Measurements from ENCODE around the gene WNT10A. TPM values are rescaled to one million over a fixed set of nuclear protein-coding genes. Genes with fewer than 3 reads are reported as not detected.
A peak's percentile ranks its signal among the peaks of the same experiment; 100 is the strongest.

The WNT10A gene
- polyA plus RNA-seq, 1 of the 3 experiments (the other 2 are of a cell fraction): 0.02 TPM

DNA sequence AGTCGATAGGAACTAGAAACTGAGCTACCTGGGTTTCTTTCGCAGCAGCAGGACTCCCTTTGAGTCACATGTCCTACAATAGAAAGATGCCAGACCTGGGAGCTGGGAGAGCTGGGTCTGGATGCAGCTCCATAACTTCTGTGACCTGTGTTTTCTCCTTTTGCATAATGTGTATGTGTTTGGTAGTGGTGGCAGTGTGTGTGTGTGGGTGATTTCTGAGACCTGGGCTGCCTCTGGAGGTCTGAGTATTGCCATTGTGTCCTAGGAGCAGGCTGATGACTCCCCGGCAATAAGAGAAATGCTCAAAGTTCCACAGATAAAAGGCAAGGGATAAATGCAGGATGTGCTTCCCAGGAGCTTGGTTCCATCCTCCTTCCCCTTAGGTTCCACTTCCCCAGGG, 6.4 kb downstream of the WNT10A start:
- Histone ChIP-seq H3K4me1 (ENCODE audit: control insufficient read depth in 1 of 2, insufficient read depth in 2 of 2, low read depth in 1 of 2, low read length in 1 of 2) (peaks cover 0 to 24% of the 10 kb centered on the region in 2 experiments; a peak in 1 of 4 replicates), H3K79me2 (ENCODE audit: insufficient read depth) (no peaks in the 10 kb centered on the region), H3K9ac (no peak overlapping the region), H3K27ac (ENCODE audit: low read depth in 2 of 2, low read length in 1 of 2) (peak overlapping the region in 1 of 2 experiments; percentile 73; a peak in 2 of 4 replicates), H3K4me2 (no peak overlapping the region), H4K20me1 (ENCODE audit: insufficient read depth) (no peaks in the 10 kb centered on the region), H3K9me2 (no peaks in the 10 kb centered on the region), H3K36me3 (replicated peaks in 1 of 2; ENCODE audit: control insufficient read depth in 1 of 2, insufficient read depth in 2 of 2, low read length in 1 of 2) (no peaks in the 10 kb centered on the region), H2AFZ (ENCODE audit: low read depth) (no peak overlapping the region), H3K9me3 (no peaks in the 10 kb centered on the region), H3K4me3 (ENCODE audit: low read depth in 2 of 2, low read length in 1 of 2) (no peak overlapping the region), H3K27me3 (ENCODE audit: insufficient read depth) (peaks cover 10% of the 10 kb centered on the region; the same call in 1 of the 2 replicates), H3F3A (replicated peaks; ENCODE audit: insufficient read depth) (no peaks in the 10 kb centered on the region)
- TF ChIP-seq NFIC (IDR thresholded peaks at IDR 0.05; ENCODE audit: borderline replicate concordance) (no peak), GABPA (IDR thresholded peaks at IDR 0.05; ENCODE audit: low read depth) (no peak)
- TF ChIP-seq, protein P1, sequence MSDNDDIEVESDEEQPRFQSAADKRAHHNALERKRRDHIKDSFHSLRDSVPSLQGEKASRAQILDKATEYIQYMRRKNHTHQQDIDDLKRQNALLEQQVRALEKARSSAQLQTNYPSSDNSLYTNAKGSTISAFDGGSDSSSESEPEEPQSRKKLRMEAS (IDR thresholded peaks at IDR 0.05; ENCODE audit: low read depth): no peak
- TF ChIP-seq, protein P2, sequence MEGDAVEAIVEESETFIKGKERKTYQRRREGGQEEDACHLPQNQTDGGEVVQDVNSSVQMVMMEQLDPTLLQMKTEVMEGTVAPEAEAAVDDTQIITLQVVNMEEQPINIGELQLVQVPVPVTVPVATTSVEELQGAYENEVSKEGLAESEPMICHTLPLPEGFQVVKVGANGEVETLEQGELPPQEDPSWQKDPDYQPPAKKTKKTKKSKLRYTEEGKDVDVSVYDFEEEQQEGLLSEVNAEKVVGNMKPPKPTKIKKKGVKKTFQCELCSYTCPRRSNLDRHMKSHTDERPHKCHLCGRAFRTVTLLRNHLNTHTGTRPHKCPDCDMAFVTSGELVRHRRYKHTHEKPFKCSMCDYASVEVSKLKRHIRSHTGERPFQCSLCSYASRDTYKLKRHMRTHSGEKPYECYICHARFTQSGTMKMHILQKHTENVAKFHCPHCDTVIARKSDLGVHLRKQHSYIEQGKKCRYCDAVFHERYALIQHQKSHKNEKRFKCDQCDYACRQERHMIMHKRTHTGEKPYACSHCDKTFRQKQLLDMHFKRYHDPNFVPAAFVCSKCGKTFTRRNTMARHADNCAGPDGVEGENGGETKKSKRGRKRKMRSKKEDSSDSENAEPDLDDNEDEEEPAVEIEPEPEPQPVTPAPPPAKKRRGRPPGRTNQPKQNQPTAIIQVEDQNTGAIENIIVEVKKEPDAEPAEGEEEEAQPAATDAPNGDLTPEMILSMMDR (IDR thresholded peaks at IDR 0.05): no peak
- DNase-seq: peak; percentile 31
- ChIA-PET CTCF (interaction anchor here (0.8 to 22.5 kb wide), 11 partner anchors 5 to 528 kb away, joined by 3 to 795 read pairs (median 6); partner anchors contain the start of gene WNT10A), POLR2A (interaction anchor here (1.4 to 1.7 kb wide), 2 partner anchors 26 to 75 kb away, joined by 7 to 8 read pairs; no protein-coding TSS in a partner anchor)
- WGBS (ENCODE audit: low lambda C conversion rate): 63% methylated on average over 3 of the region's 3 CpGs

DNA sequence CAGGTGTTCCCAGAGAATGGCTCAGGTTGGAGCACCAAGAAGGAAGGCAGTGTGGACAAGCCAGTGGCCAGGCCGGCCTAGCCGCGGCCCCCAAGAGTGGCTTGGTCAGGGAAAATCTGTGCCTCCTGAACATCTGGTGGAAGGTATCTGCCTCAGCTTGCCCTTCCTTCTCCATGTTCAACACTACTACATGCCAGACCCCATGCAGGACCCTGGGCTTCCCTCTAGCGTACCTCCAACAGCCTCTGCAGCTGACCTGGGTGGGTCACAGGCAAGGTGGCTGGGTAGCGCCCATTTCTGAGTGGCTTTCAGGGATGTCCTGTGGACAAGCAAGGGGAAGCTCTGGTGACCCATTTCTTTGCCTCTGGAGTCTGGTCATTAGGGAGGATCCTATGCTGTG, 7.7 kb downstream of the WNT10A start:
- Histone ChIP-seq H3K4me2 (no peak overlapping the region), H3K27ac (ENCODE audit: low read depth in 2 of 2, low read length in 1 of 2) (no peak overlapping the region), H3F3A (replicated peaks; ENCODE audit: insufficient read depth) (no peaks in the 10 kb centered on the region), H3K4me1 (ENCODE audit: control insufficient read depth in 1 of 2, insufficient read depth in 2 of 2, low read depth in 1 of 2, low read length in 1 of 2) (peaks cover 0 to 29% of the 10 kb centered on the region in 2 experiments; a peak in 2 of 4 replicates), H4K20me1 (ENCODE audit: insufficient read depth) (no peaks in the 10 kb centered on the region), H3K9ac (no peak overlapping the region), H3K9me3 (no peaks in the 10 kb centered on the region), H3K36me3 (replicated peaks in 1 of 2; ENCODE audit: control insufficient read depth in 1 of 2, insufficient read depth in 2 of 2, low read length in 1 of 2) (no peaks in the 10 kb centered on the region), H3K79me2 (ENCODE audit: insufficient read depth) (no peaks in the 10 kb centered on the region), H3K27me3 (ENCODE audit: insufficient read depth) (peaks cover 3% of the 10 kb centered on the region; the same call in 1 of the 2 replicates), H2AFZ (ENCODE audit: low read depth) (no peak overlapping the region), H3K4me3 (ENCODE audit: low read depth in 2 of 2, low read length in 1 of 2) (no peak overlapping the region), H3K9me2 (no peaks in the 10 kb centered on the region)
- ChIA-PET POLR2A (interaction anchor here (1.3 kb wide), 1 partner anchor 12 kb away, joined by 3 read pairs; no protein-coding TSS in a partner anchor), CTCF (interaction anchor here (1.1 to 22.5 kb wide), 9 partner anchors 4 to 266 kb away, joined by 3 to 795 read pairs (median 6); partner anchors contain the start of gene WNT10A)
- WGBS (ENCODE audit: low lambda C conversion rate): 100% methylated on average over 3 of the region's 5 CpGs
- DNase-seq: no peak
- TF ChIP-seq POLR2AphosphoS5 (IDR thresholded peaks at IDR 0.05; ENCODE audit: low read depth, low read length) (no peak), NFIC (IDR thresholded peaks at IDR 0.05; ENCODE audit: borderline replicate concordance) (no peak), TCF12 (IDR thresholded peaks at IDR 0.05) (no peak), EP300 (IDR thresholded peaks at IDR 0.05; ENCODE audit: borderline replicate concordance in 1 of 2, low read depth in 1 of 2, low read length in 1 of 2) (no peak), GABPA (IDR thresholded peaks at IDR 0.05; ENCODE audit: low read depth) (no peak), RXRA (IDR thresholded peaks at IDR 0.05; ENCODE audit: borderline replicate concordance, low read depth) (no peak), YY1 (IDR thresholded peaks at IDR 0.05; ENCODE audit: low read depth) (no peak), NRF1 (IDR thresholded peaks at IDR 0.05; ENCODE audit: low read depth, low read length) (no peak), FOXM1 (IDR thresholded peaks at IDR 0.05; ENCODE audit: low read depth) (no peak), MEF2A (IDR thresholded peaks at IDR 0.05; ENCODE audit: borderline replicate concordance, low read depth) (no peak), RFX5 (IDR thresholded peaks at IDR 0.05; ENCODE audit: low read length) (no peak), TEAD4 (IDR thresholded peaks at IDR 0.05; ENCODE audit: borderline replicate concordance, insufficient read depth) (no peak)
- TF ChIP-seq, protein P2 (IDR thresholded peaks at IDR 0.05): no peak
- TF ChIP-seq, protein P1 (IDR thresholded peaks at IDR 0.05; ENCODE audit: low read depth): no peak
- TF ChIP-seq, protein P3, sequence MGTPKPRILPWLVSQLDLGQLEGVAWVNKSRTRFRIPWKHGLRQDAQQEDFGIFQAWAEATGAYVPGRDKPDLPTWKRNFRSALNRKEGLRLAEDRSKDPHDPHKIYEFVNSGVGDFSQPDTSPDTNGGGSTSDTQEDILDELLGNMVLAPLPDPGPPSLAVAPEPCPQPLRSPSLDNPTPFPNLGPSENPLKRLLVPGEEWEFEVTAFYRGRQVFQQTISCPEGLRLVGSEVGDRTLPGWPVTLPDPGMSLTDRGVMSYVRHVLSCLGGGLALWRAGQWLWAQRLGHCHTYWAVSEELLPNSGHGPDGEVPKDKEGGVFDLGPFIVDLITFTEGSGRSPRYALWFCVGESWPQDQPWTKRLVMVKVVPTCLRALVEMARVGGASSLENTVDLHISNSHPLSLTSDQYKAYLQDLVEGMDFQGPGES (IDR thresholded peaks at IDR 0.05; ENCODE audit: low read depth, low read length): no peak
- TF ChIP-seq, protein P4, sequence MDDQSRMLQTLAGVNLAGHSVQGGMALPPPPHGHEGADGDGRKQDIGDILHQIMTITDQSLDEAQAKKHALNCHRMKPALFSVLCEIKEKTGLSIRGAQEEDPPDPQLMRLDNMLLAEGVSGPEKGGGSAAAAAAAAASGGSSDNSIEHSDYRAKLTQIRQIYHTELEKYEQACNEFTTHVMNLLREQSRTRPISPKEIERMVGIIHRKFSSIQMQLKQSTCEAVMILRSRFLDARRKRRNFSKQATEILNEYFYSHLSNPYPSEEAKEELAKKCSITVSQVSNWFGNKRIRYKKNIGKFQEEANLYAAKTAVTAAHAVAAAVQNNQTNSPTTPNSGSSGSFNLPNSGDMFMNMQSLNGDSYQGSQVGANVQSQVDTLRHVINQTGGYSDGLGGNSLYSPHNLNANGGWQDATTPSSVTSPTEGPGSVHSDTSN (IDR thresholded peaks at IDR 0.05): no peak

All from SK-N-SH (cell line).